Measurements from ENCODE around the gene TEF. TPM values are rescaled to one million over a fixed set of nuclear protein-coding genes. Genes with fewer than 3 reads are reported as not detected.

Gene TEF
- total and polyA plus RNA-seq, 7 donors: 2.0 to 23.9 (median 11.7) TPM

GRCh38 chr22:41355895-41356294 lies 25.8 kb upstream of the TEF start:
- intact Hi-C loops (cut with DNase I): loop anchor here in 1 of 2 donors (1.0 kb wide), 1 partner anchor 18 kb away; no protein-coding TSS in a partner anchor
- H3K27me3 ChIP-seq (ENCODE audit: insufficient read depth in 3 of 3, low read length in 2 of 3): no peaks in the 10 kb centered on the region
- peaks cover 0 to 77% of the 10 kb centered on the region in 2 donors for H3K36me3 ChIP-seq (ENCODE audit: insufficient read depth in 1 of 2, low read depth in 1 of 2)
- no peaks in the 10 kb centered on the region for H3K9me3 ChIP-seq
- TF ChIP-seq CTCF (IDR thresholded peaks at IDR 0.05): no peak
- H3K4me1 ChIP-seq: no peaks in the 10 kb centered on the region
- DNase-seq (no peak), ATAC-seq (no peak)
- 94 to 96% (median 95%) methylated on average over 16 to 17 of the region's 17 CpGs for WGBS, 3 donors
- no peak overlapping the region for H3K4me3 ChIP-seq
- no peak overlapping the region for H3K27ac ChIP-seq

GRCh38 chr22:41356430-41357028 lies 25.2 kb upstream of the TEF start:
- Histone ChIP-seq H3K27ac (no peak overlapping the region), H3K9me3 (no peaks in the 10 kb centered on the region), H3K4me3 (no peak overlapping the region), H3K27me3 (ENCODE audit: insufficient read depth in 3 of 3, low read length in 2 of 3) (no peaks in the 10 kb centered on the region), H3K36me3 (ENCODE audit: insufficient read depth in 1 of 2, low read depth in 1 of 2) (peaks cover 0 to 70% of the 10 kb centered on the region in 2 donors), H3K4me1 (no peaks in the 10 kb centered on the region)
- intact Hi-C loops (cut with DNase I): loop anchor here in 1 of 2 donors (1.0 kb wide), 1 partner anchor 18 kb away; no protein-coding TSS in a partner anchor
- ATAC-seq: no peak
- 84 to 91% (median 89%) methylated on average over 21 to 25 of the region's 25 CpGs for WGBS, 3 donors
- no peak for TF ChIP-seq CTCF (IDR thresholded peaks at IDR 0.05)
- DNase-seq: no peak

GRCh38 chr22:41357191-41357590 lies 24.6 kb upstream of the TEF start:
- intact Hi-C loops (cut with DNase I): no loop called here
- no peak overlapping the region for H3K4me3 ChIP-seq
- no peak for ATAC-seq
- H3K4me1 ChIP-seq: no peaks in the 10 kb centered on the region
- H3K27me3 ChIP-seq (ENCODE audit: insufficient read depth in 3 of 3, low read length in 2 of 3): no peaks in the 10 kb centered on the region
- no peak overlapping the region for H3K27ac ChIP-seq
- 84 to 90% (median 89%) methylated on average over 14 to 16 of the region's 16 CpGs for WGBS, 3 donors
- no peaks in the 10 kb centered on the region for H3K9me3 ChIP-seq
- TF ChIP-seq CTCF (IDR thresholded peaks at IDR 0.05): no peak
- no peak for DNase-seq
- H3K36me3 ChIP-seq (ENCODE audit: insufficient read depth in 1 of 2, low read depth in 1 of 2): peaks cover 0 to 64% of the 10 kb centered on the region in 2 donors

- no peak for TF ChIP-seq CTCF (IDR thresholded peaks at IDR 0.05)
- no peaks in the 10 kb centered on the region for H3K4me1 ChIP-seq
- intact Hi-C loops (cut with DNase I): no loop called here
- H3K36me3 ChIP-seq (ENCODE audit: insufficient read depth in 1 of 2, low read depth in 1 of 2): peaks cover 0 to 46% of the 10 kb centered on the region in 2 donors
- no peaks in the 10 kb centered on the region for H3K27me3 ChIP-seq (ENCODE audit: insufficient read depth in 3 of 3, low read length in 2 of 3)
- no peaks in the 10 kb centered on the region for H3K9me3 ChIP-seq
- H3K4me3 ChIP-seq: no peak overlapping the region
- ATAC-seq (no peak), DNase-seq (no peak)
- no peak overlapping the region for H3K27ac ChIP-seq
- WGBS, 3 donors: 85 to 88% (median 85%) methylated on average over 14 to 17 of the region's 17 CpGs
Observed at GRCh38 chr22:41358927-41359326, 22.8 kb upstream of the TEF start.

GRCh38 chr22:41359376-41359775 lies 22.4 kb upstream of the TEF start:
- Histone ChIP-seq H3K27ac (no peak overlapping the region), H3K27me3 (ENCODE audit: insufficient read depth in 3 of 3, low read length in 2 of 3) (no peaks in the 10 kb centered on the region), H3K36me3 (ENCODE audit: insufficient read depth in 1 of 2, low read depth in 1 of 2) (peaks cover 0 to 42% of the 10 kb centered on the region in 2 donors), H3K4me1 (no peaks in the 10 kb centered on the region), H3K4me3 (no peak overlapping the region), H3K9me3 (no peaks in the 10 kb centered on the region)
- TF ChIP-seq CTCF (IDR thresholded peaks at IDR 0.05): no peak
- 69 to 76% (median 76%) methylated on average over 4 of the region's 4 CpGs for WGBS, 3 donors
- no peak for DNase-seq
- intact Hi-C loops (cut with DNase I): no loop called here
- no peak for ATAC-seq
